Psoas muscle (tissue), 8 donors: ENCODE measurements around the gene TPO. TPM values are rescaled to one million over a fixed set of nuclear protein-coding genes. Genes with fewer than 3 reads are reported as not detected.

Source experiments
- ATAC-seq, 4 donors: fragments of 200-7000 bp; cut with Tn5 transposase; one replicate each; pipeline ENCODE4 v1.9.1; 2020; ENCODE audit warnings: moderate library complexity in 3 of 4, mild to moderate bottlenecking in 2 of 4
- DNase-seq, 2 donors: peaks; one replicate each; pipeline ENCODE4 v3.0.0-alpha.2; 2020
- H3K27ac ChIP-seq: fragments of 200-600 bp; one replicate; pipeline ENCODE4 v1.8.0; 2022
- H3K27me3 ChIP-seq, 3 donors: fragments of 200-600 bp in 1 of 3; one replicate each; pipeline versions ENCODE4 v1.6.1 to v1.8.0; 2013 to 2022; ENCODE audit warnings: low read length in 2 of 3, mild to moderate bottlenecking in 2 of 3, moderate library complexity in 1 of 3; ENCODE audit not compliant: insufficient read depth in 3 of 3
- H3K36me3 ChIP-seq, 2 donors: fragments of 200-600 bp in 1 of 2; one replicate each; pipeline versions ENCODE4 v1.6.1 to v1.8.0; 2013 to 2022; ENCODE audit warnings: low read depth in 1 of 2, mild to moderate bottlenecking in 1 of 2, moderate library complexity in 1 of 2; ENCODE audit not compliant: insufficient read depth in 1 of 2
- H3K4me1 ChIP-seq: fragments of 200-600 bp; one replicate; pipeline ENCODE4 v1.8.0; 2022
- H3K4me3 ChIP-seq: fragments of 200-600 bp; one replicate; pipeline ENCODE4 v1.8.0; 2022; ENCODE audit warnings: mild to moderate bottlenecking
- H3K9me3 ChIP-seq: fragments of 200-600 bp; one replicate; pipeline ENCODE4 v1.8.0; 2022
- whole genome bisulfite sequencing, 3 donors: extraction: QIAGEN DNeasy Blood & Tissue Kit; methylation state at CpG; one replicate each; pipeline versions ENCODE4 v1.1.6 to v1.1.7; 2013; 5-methylcytosine and 5-hydroxymethylcytosine counted together
- intact Hi-C, 2 donors: fragments of 100-400 bp; cut with DNase I; formaldehyde crosslinking; loops; one replicate each; pipeline versions ENCODE4 v1.11.0 to v1.14.2; 2022
- polyA plus RNA-seq, 3 donors: library from polyadenylated mRNA; stranded (reverse); fragments of 200-250 nt; gene quantifications; one replicate each; pipeline ENCODE4 v1.2.3, GENCODE V29; 2013
- total RNA-seq, 4 donors: library from RNA; stranded (reverse); fragmentation: NEBNext Ultra II Directional in 2 of 4; extraction: Animal tissue kit (Norgen Biotek cat#: 25700) in 2 of 4; gene quantifications; one replicate each; pipeline versions ENCODE4 v1.2.1 to v1.2.4, GENCODE V29; 2021 to 2023
- TF ChIP-seq, protein P1 (sequence below): fragments of 200-600 bp; IDR thresholded peaks from one replicate; pipeline ENCODE4 v1.8.0; 2022; ENCODE audit warnings: antibody characterized with exemption
- donor health status: healthy with polysubstance abuse.
- donor health status: DM: no; HTN: no; CAD: no; lungs with moderate emphysema.
- donor health status: Bipolar disorder and iron deficiency.
- donor health status: healthy.
- donor health status: DM: yes; HTN: yes; CAD: no.
- donor health status: DM: no; HTN: no; CAD: no.
- donor health status: DM: no; HTN: no; CAD: no.
- donor health status: DM: yes; HTN: yes; CAD: no.

TPO gene
- total and polyA plus RNA-seq, 7 donors, result 2.1 to 4.5 (median 3.8) TPM

DNA sequence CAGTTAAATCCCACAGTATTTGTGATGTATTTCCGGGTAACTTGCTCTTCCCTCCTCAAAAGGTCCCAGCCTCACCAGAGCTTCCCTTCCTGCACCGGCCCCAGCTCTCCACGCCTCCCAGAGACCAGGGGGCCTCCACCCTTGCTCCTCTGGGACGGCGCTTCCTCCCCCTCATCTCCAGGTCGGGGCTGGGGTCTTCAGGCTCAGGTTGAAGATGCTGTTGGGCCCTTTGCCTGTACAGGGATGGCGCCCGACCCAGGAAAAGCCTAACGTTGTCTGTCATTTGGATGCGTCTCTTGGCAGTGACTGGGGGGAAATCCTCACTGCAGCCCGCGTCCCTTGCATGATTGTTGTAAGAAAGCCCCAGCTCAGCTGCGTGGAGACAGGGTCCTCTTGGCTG is 126.7 kb downstream of the TPO start:
- Histone ChIP-seq H3K9me3 (no peaks in the 10 kb centered on the region), H3K27ac (no peak overlapping the region), H3K36me3 (no peaks in the 10 kb centered on the region), H3K27me3 (peaks cover 0 to 7% (median 3%) of the 10 kb centered on the region in 3 donors), H3K4me3 (no peak overlapping the region), H3K4me1 (no peaks in the 10 kb centered on the region)
- 69 to 72% (median 69%) methylated on average over 13 of the region's 13 CpGs for WGBS, 3 donors
- DNase-seq (no peak), ATAC-seq (no peak)
- TF ChIP-seq, protein P1, sequence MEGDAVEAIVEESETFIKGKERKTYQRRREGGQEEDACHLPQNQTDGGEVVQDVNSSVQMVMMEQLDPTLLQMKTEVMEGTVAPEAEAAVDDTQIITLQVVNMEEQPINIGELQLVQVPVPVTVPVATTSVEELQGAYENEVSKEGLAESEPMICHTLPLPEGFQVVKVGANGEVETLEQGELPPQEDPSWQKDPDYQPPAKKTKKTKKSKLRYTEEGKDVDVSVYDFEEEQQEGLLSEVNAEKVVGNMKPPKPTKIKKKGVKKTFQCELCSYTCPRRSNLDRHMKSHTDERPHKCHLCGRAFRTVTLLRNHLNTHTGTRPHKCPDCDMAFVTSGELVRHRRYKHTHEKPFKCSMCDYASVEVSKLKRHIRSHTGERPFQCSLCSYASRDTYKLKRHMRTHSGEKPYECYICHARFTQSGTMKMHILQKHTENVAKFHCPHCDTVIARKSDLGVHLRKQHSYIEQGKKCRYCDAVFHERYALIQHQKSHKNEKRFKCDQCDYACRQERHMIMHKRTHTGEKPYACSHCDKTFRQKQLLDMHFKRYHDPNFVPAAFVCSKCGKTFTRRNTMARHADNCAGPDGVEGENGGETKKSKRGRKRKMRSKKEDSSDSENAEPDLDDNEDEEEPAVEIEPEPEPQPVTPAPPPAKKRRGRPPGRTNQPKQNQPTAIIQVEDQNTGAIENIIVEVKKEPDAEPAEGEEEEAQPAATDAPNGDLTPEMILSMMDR, result no peak
- intact Hi-C loops, result loop anchor here (10.0 kb wide), 2 partner anchors 685 to 825 kb away; no protein-coding TSS in a partner anchor

DNA sequence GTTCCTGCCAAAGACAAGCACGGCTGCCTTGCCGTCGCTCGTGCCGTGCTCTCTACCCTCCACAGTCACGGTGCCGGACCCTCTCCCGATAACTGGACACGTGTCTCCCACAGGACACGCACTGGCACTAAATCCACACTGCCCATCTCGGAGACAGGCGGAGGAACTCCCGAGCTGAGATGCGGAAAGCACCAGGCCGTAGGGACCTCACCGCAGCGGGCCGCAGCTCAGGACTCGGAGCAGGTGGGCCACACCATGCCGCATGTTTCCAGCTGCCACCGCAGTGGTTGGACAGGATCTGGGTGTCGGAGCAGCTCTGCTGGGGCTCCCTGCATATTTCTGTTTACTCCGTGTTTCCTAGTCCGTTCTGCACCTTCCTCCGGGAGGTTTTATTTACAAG is 127.2 kb downstream of the TPO start:
- intact Hi-C loops, result loop anchor here (10.0 kb wide), 2 partner anchors 686 to 826 kb away; no protein-coding TSS in a partner anchor
- no peak for DNase-seq
- TF ChIP-seq, protein P1, result no peak
- Histone ChIP-seq H3K36me3 (no peaks in the 10 kb centered on the region), H3K27ac (no peak overlapping the region), H3K4me1 (no peaks in the 10 kb centered on the region), H3K4me3 (no peak overlapping the region), H3K27me3 (peaks cover 0 to 7% (median 3%) of the 10 kb centered on the region in 3 donors), H3K9me3 (no peaks in the 10 kb centered on the region)
- no peak for ATAC-seq
- 31 to 36% (median 36%) methylated on average over 25 of the region's 25 CpGs for WGBS, 3 donors

DNA sequence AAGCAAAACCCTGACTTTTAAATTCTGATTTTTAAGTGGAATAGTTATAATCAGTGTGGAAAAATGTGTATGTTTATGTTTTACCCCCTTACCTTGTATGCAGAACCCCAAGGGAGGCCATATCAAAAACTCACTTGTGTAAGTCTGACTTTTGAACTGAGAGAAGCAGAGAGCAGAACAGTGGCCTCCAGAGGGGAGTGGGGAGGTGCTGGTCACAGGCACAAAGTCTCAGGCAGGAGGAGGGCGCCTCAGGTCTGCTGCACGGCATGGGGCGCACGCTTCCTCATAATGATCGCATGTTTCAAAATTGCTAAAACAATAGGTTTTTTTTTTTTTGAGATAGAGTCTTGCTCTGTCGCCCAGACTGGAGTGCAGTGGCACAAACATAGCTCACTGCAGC is 127.8 kb downstream of the TPO start:
- no peak overlapping the region for H3K27ac ChIP-seq
- ATAC-seq (no peak), DNase-seq (no peak)
- 81 to 94% (median 83%) methylated on average over 6 of the region's 6 CpGs for WGBS, 3 donors
- no peaks in the 10 kb centered on the region for H3K4me1 ChIP-seq
- TF ChIP-seq, protein P1, result no peak
- peaks cover 0 to 7% (median 3%) of the 10 kb centered on the region in 3 donors for H3K27me3 ChIP-seq
- H3K36me3 ChIP-seq, result no peaks in the 10 kb centered on the region
- no peak overlapping the region for H3K4me3 ChIP-seq
- intact Hi-C loops, result loop anchor here (10.0 kb wide), 2 partner anchors 686 to 826 kb away; no protein-coding TSS in a partner anchor
- no peaks in the 10 kb centered on the region for H3K9me3 ChIP-seq

DNA sequence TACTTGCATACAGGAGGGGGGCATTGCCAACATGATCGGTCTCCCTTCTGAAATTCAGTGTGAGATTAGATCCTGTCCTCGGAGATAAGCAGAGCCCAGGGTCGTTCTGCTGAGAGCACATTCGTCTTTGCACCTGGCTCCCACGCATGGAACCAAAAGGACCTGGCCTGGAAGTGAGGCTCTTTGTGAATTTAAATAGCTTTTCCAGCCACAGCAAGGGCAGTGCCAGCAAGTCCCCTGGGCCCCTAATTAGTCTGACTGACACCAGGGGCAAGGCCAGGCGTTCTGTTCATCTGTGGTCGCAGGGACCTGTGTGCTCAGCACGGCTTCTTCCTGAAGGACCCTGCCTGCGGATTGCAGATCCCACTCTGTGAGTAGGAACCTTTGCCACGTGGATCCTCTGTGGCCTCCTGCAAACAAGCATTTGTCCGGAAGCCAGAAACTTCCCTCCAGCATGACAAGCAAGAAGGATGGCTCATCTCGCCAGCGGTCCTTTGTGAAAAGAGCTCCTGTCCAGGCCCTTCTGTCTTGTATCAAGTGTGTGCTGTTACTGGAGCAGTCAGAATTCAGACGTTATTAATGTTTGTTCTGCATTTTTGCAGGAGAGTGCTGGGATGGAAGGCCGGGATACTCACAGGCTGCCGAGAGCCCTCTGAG is 128.7 kb downstream of the TPO start:
- Histone ChIP-seq H3K27ac (no peak overlapping the region), H3K4me3 (no peak overlapping the region), H3K4me1 (no peaks in the 10 kb centered on the region), H3K36me3 (no peaks in the 10 kb centered on the region), H3K27me3 (peaks cover 0 to 12% (median 7%) of the 10 kb centered on the region in 3 donors), H3K9me3 (no peaks in the 10 kb centered on the region)
- TF ChIP-seq, protein P1, result no peak
- ATAC-seq, result no peak
- intact Hi-C loops, result loop anchor here (10.0 kb wide), 2 partner anchors 687 to 827 kb away; no protein-coding TSS in a partner anchor
- WGBS, 3 donors, result 84 to 90% (median 88%) methylated on average over 16 of the region's 16 CpGs
- no peak for DNase-seq
